GM10248 (cell line): ENCODE data around the gene PTP4A2.

Source experiments
- CTCF ChIA-PET: fragments of 300-600 bp; sonication (Branson Sonifier 250); formaldehyde crosslinking; extraction: SDS; loops from one replicate; lab custom pipeline; 2021; ENCODE audit warnings: antibody characterized with exemption; lab: Yijun Ruan, JAX
- POLR2A ChIA-PET: fragments of 350-650 bp; sonication (Branson Sonifier 250); formaldehyde crosslinking; extraction: SDS; loops from one replicate; lab custom pipeline; 2020; ENCODE audit warnings: antibody characterized with exemption; lab: Yijun Ruan, JAX
- DNase-seq: peaks from one replicate; pipeline ENCODE4 v3.0.0; 2012; ENCODE audit errors: extremely low spot score
- CTCF ChIP-seq: IDR thresholded peaks from 2 replicates; pipeline ENCODE4 v1.5.1; 2012; ENCODE audit warnings: mild to moderate bottlenecking, low read depth; ENCODE audit errors: extremely low read depth, missing control alignments, control extremely low read depth

PTP4A2 gene

DNA sequence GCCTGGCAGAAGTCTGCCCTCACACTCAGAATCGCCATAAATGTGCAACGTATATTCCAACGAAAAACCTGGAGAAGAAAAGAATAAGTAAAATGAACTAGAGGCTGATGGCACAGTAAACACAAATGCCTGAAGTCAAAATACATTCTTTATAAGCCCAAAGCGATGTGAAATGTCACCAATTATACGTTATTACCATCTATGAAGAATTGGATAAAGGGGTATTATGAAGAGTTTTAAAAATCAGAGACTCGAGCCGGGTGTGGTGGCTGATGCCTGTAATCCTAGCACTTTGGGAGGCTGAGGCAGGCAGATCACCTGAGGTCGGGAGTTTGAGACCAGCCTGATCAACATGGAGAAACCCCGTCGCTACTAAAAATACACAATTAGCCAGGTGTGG lies 18.6 kb downstream of the PTP4A2 start:
- ChIA-PET CTCF (interaction anchor here (0.6 kb wide), 1 partner anchor 22 kb away, joined by 3 read pairs; no protein-coding TSS in a partner anchor), POLR2A (no interaction called here)
- no peak for TF ChIP-seq CTCF
- no peak for DNase-seq

- ChIA-PET POLR2A (interaction anchor here (0.6 kb wide), 2 partner anchors 20 to 311 kb away, joined by 7 to 8 read pairs; no protein-coding TSS in a partner anchor), CTCF (interaction anchor here (0.8 to 4.4 kb wide), 7 partner anchors 10 to 48 kb away, joined by 4 to 21 read pairs (median 5); partner anchors contain the start of gene PTP4A2)
- no peak for TF ChIP-seq CTCF
- DNase-seq = no peak
Measured at GRCh38 chr1:31915438-31915837, 22.7 kb downstream of the PTP4A2 start.

GRCh38 chr1:31913968-31914367 lies 24.2 kb downstream of the PTP4A2 start:
- TF ChIP-seq CTCF = no peak
- CTCF ChIA-PET = interaction anchor here (0.7 to 4.4 kb wide), 11 partner anchors 10 to 56 kb away, joined by 3 to 21 read pairs (median 4); partner anchors contain the start of gene PTP4A2
- POLR2A ChIA-PET = interaction anchor here (1.3 kb wide), 1 partner anchor 8 kb away, joined by 3 read pairs; no protein-coding TSS in a partner anchor
- DNase-seq = no peak

GRCh38 chr1:31912839-31913239 lies 25.3 kb downstream of the PTP4A2 start:
- DNase-seq = peak; percentile 29
- CTCF ChIA-PET = interaction anchor here (0.9 to 4.4 kb wide), 9 partner anchors 9 to 124 kb away, joined by 3 to 21 read pairs (median 5); partner anchors contain the start of gene PTP4A2
- TF ChIP-seq CTCF = no peak
- POLR2A ChIA-PET = no interaction called here

- no peak for TF ChIP-seq CTCF
- POLR2A ChIA-PET = no interaction called here
- CTCF ChIA-PET = interaction anchor here (1.0 to 4.4 kb wide), 4 partner anchors 13 to 123 kb away, joined by 4 to 21 read pairs (median 6); partner anchors contain the start of gene PTP4A2
- no peak for DNase-seq
Measured at GRCh38 chr1:31911994-31912780, 26.0 kb downstream of the PTP4A2 start.

DNA sequence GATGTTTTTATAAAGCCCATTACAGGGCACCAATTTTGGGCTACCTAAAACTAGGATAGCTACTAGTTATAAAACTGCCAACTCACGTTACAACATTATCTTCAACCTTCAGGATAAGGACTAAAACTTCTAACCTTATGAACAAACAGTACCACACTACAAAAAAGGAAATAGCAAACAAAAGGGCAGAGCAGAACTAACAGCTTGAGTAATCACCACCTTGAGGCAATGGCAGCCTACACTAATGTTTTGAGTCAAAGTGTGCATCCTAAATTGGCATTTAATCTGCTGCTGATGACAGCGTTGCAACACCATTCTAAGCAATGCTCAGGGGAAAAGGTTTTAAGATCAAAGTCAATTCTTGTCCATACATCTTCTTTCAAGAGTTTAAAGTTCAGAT lies 27.2 kb downstream of the PTP4A2 start:
- POLR2A ChIA-PET = interaction anchor here (0.6 kb wide), 1 partner anchor 94 kb away, joined by 4 read pairs; no protein-coding TSS in a partner anchor
- no peak for DNase-seq
- CTCF ChIA-PET = interaction anchor here (0.8 to 2.7 kb wide), 5 partner anchors 9 to 53 kb away, joined by 3 to 10 read pairs (median 3); no protein-coding TSS in a partner anchor
- no peak for TF ChIP-seq CTCF
